Measurements from ENCODE around the gene NDUFS8.

- TF ChIP-seq, protein P1, sequence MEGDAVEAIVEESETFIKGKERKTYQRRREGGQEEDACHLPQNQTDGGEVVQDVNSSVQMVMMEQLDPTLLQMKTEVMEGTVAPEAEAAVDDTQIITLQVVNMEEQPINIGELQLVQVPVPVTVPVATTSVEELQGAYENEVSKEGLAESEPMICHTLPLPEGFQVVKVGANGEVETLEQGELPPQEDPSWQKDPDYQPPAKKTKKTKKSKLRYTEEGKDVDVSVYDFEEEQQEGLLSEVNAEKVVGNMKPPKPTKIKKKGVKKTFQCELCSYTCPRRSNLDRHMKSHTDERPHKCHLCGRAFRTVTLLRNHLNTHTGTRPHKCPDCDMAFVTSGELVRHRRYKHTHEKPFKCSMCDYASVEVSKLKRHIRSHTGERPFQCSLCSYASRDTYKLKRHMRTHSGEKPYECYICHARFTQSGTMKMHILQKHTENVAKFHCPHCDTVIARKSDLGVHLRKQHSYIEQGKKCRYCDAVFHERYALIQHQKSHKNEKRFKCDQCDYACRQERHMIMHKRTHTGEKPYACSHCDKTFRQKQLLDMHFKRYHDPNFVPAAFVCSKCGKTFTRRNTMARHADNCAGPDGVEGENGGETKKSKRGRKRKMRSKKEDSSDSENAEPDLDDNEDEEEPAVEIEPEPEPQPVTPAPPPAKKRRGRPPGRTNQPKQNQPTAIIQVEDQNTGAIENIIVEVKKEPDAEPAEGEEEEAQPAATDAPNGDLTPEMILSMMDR (conservative IDR thresholded peaks at IDR 0.05; ENCODE audit: low read depth, low read length): peak; percentile 35; the same call in 1 of the 2 replicates
- TF ChIP-seq EZH2 (IDR thresholded peaks at IDR 0.05; ENCODE audit: borderline replicate concordance, low read depth, low read length, poor library complexity, severe bottlenecking): no peak
Measured at GRCh38 chr11:68009391-68010089, 20.9 kb upstream of the NDUFS8 start.
